A673 (cell line): ENCODE measurements around the gene EVI2B.

Experiments
- CTCF ChIP-seq: fragments of 300-800, 200-600 bp; sonication (generic); conservative IDR thresholded peaks from 2 replicates; pipeline ENCODE4 v1.5.1; 2017; ENCODE audit warnings: low read depth, mild to moderate bottlenecking, antibody characterized with exemption, low read length, moderate library complexity, mixed read lengths
- EZH2 ChIP-seq: fragments of 200-600 bp; sonication (generic); IDR thresholded peaks from 2 replicates; pipeline ENCODE4 v1.6.1; 2017; ENCODE audit warnings: borderline replicate concordance, low read depth, mild to moderate bottlenecking, mixed read lengths, antibody characterized with exemption, low read length; ENCODE audit not compliant: poor library complexity, severe bottlenecking

- TF ChIP-seq CTCF (no peak), EZH2 (no peak)
These were observed 30.0 kb downstream of the EVI2B start for GRCh38 chr17:31283841-31284240.
